ENCODE data around the gene OSM.
"Not testable (repeated sequence)": the region's sequence is repeated elsewhere in the genome, so short reads cannot be mapped to it uniquely, and the experiment has no call there.

Gene OSM

GRCh38 chr22:30238136-30238535 is 28.5 kb downstream of the OSM start:
- Histone ChIP-seq H3K4me3 (ENCODE audit: low read depth in 1 of 2, low read length in 2 of 2) (no peak overlapping the region), H3K9ac (ENCODE audit: low read length) (no peak overlapping the region), H3K9me3 (ENCODE audit: low read length) (no peaks in the 10 kb centered on the region), H3K4me1 (ENCODE audit: insufficient read depth, low read length) (peaks cover 11% of the 10 kb centered on the region), H3K27ac (ENCODE audit: low read depth, low read length) (no peak overlapping the region), H3K27me3 (ENCODE audit: control insufficient read depth in 1 of 2, insufficient read depth in 2 of 2, low read length in 2 of 2) (peaks cover 0 to 3% of the 10 kb centered on the region in 2 donors), H3K36me3 (ENCODE audit: insufficient read depth, low read length) (no peaks in the 10 kb centered on the region)

DNA sequence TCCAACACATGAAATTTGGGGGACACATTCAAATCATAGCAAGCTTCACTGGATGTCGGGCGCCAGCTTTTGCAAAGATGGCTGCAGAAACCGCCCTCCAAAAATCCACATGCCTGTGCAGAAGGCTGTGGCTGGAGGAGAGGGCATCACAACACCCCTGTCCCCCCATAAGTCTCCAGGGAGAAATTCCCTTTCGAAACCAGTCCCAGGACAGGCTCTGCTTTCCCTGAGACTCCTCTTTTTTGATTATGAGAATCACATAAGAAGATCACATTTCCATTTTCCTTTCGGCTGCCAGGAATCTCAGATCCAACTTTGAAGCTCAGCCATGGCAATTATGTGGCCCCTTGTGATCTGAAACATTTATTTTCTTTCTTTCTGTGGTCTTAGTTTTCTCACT is 29.8 kb downstream of the OSM start:
- Histone ChIP-seq H3K36me3 (ENCODE audit: insufficient read depth, low read length) (no peaks in the 10 kb centered on the region), H3K4me3 (ENCODE audit: low read depth in 1 of 2, low read length in 2 of 2) (no peak overlapping the region), H3K27me3 (ENCODE audit: control insufficient read depth in 1 of 2, insufficient read depth in 2 of 2, low read length in 2 of 2) (peaks cover 0 to 11% of the 10 kb centered on the region in 2 donors), H3K27ac (ENCODE audit: low read depth, low read length) (no peak overlapping the region), H3K9me3 (ENCODE audit: low read length) (no peaks in the 10 kb centered on the region), H3K4me1 (ENCODE audit: insufficient read depth, low read length) (peaks cover 11% of the 10 kb centered on the region), H3K9ac (ENCODE audit: low read length) (no peak overlapping the region)

DNA sequence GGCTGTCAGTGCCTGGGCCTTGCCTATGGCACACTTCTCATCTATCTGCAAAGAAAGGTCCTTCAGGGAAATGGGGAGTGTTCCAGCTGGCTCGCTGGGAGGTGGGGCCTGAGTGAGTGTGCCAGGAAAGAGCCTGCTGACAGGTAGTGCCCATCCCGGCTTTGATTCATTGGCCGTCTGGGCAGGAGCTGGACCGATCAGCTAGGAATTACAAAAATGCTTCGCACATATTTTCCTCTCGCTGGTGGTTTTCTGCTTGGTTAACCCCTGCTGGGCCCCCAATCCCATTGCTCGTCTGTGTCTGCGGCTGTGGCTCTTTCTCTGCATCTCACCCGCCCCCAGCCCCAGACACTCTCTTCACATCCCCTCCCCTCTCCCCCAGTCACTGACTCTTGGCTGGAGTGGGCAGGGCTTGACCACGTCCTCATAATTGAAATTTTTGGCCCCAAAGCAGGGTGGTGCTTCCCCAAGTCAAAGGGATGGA is 30.9 kb downstream of the OSM start:
- Histone ChIP-seq H3K27ac (ENCODE audit: low read depth, low read length) (no peak overlapping the region), H3K4me3 (ENCODE audit: low read depth in 1 of 2, low read length in 2 of 2) (no peak overlapping the region), H3K9ac (ENCODE audit: low read length) (no peak overlapping the region), H3K4me1 (ENCODE audit: insufficient read depth, low read length) (peaks cover 11% of the 10 kb centered on the region), H3K36me3 (ENCODE audit: insufficient read depth, low read length) (no peaks in the 10 kb centered on the region), H3K9me3 (ENCODE audit: low read length) (no peaks in the 10 kb centered on the region), H3K27me3 (ENCODE audit: control insufficient read depth in 1 of 2, insufficient read depth in 2 of 2, low read length in 2 of 2) (peaks cover 0 to 11% of the 10 kb centered on the region in 2 donors)

DNA sequence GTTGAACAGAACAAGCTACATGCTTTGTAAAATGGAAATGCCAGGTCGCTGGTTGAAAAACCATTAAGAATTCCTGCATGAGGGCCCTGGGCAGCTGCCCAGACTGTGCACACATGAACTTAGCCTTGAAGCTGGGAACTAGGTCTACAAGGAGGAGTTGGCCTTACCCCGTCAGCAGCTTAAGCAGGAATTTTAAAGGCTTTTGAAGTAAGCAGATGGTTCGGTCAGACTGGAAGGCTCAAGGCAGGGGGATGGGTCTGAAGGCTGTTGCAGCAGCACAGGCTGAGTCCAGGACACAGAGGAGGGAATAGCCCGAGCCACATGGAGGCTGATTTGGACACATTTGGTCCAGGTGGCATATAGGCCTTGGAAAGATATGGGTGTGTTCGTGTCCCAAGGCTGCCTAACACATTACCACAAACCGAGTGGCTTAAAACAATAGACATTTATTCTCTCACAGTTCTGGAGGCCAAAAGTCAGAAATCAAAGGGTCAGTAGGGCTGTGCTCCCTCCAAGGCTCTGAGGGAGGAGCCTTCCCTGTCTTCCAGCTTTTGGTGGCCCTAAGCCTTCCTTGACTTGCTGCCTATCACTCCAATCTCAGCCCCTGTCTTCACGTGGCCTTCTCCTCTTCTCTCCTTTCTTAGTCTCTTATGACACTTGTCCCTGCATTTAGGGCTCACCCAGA is 31.7 kb downstream of the OSM start:
- Histone ChIP-seq H3K27ac (ENCODE audit: low read depth, low read length) (no peak overlapping the region), H3K9ac (ENCODE audit: low read length) (no peak overlapping the region), H3K27me3 (ENCODE audit: control insufficient read depth in 1 of 2, insufficient read depth in 2 of 2, low read length in 2 of 2) (peaks cover 0 to 11% of the 10 kb centered on the region in 2 donors), H3K36me3 (ENCODE audit: insufficient read depth, low read length) (no peaks in the 10 kb centered on the region), H3K4me1 (ENCODE audit: insufficient read depth, low read length) (peaks cover 11% of the 10 kb centered on the region), H3K4me3 (ENCODE audit: low read depth in 1 of 2, low read length in 2 of 2) (no peak overlapping the region), H3K9me3 (ENCODE audit: low read length) (no peaks in the 10 kb centered on the region)

DNA sequence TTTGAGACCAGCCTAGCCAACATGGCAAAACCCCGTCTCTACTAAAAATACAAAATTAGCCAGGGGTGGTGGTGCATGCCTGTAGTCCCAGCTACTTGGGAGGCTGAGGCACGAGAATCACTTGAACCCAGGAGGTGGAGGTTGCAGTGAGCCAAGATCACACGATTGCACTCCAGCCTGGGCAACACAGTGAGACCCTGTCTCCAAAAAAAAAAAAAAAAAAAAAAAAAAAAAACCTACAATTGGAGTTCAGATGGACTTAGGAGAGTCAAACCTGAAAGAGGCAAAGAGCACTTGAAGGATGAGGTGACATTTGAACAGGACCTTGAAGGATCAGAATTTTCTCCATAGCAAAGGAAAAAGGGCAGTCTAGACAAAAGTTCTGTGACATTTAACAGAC is 32.3 kb downstream of the OSM start:
- Histone ChIP-seq H3K4me1 (ENCODE audit: insufficient read depth, low read length) (peaks cover 10% of the 10 kb centered on the region), H3K27me3 (ENCODE audit: control insufficient read depth in 1 of 2, insufficient read depth in 2 of 2, low read length in 2 of 2) (peaks cover 0 to 12% of the 10 kb centered on the region in 2 donors)
- H3K36me3 ChIP-seq (ENCODE audit: insufficient read depth, low read length); H3K9me3 ChIP-seq (ENCODE audit: low read length); H3K4me3 ChIP-seq (ENCODE audit: low read depth in 1 of 2, low read length in 2 of 2); H3K9ac ChIP-seq (ENCODE audit: low read length); H3K27ac ChIP-seq (ENCODE audit: low read depth, low read length): not testable (repeated sequence)

DNA sequence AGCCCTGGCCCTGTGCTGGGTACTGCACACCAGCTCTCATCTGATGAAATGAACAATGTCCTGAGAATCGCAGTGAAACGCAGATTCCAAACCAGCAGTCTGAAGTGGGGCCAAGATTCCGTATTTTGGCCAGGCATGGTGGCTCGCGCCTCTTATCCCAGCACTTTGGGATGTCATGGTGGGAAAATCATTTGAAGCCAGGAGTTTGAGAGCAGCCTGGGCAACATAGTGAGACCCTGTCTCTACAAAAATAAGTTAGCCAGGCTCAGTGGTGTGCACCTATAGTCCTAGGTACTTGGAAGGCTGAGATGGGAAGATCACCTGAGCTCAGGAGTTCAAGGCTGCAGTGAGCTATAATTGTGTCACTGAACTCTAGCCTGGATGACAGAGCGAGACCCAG is 33.1 kb downstream of the OSM start:
- H3K27ac ChIP-seq (ENCODE audit: low read depth, low read length), result no peak overlapping the region
- H3K4me1 ChIP-seq (ENCODE audit: insufficient read depth, low read length), result peaks cover 5% of the 10 kb centered on the region
- H3K9me3 ChIP-seq (ENCODE audit: low read length), result no peaks in the 10 kb centered on the region
- peaks cover 0 to 15% of the 10 kb centered on the region in 2 donors for H3K27me3 ChIP-seq (ENCODE audit: control insufficient read depth in 1 of 2, insufficient read depth in 2 of 2, low read length in 2 of 2)
- no peaks in the 10 kb centered on the region for H3K36me3 ChIP-seq (ENCODE audit: insufficient read depth, low read length)
- H3K9ac ChIP-seq (ENCODE audit: low read length), result no peak overlapping the region
- no peak overlapping the region for H3K4me3 ChIP-seq (ENCODE audit: low read depth in 1 of 2, low read length in 2 of 2)

DNA sequence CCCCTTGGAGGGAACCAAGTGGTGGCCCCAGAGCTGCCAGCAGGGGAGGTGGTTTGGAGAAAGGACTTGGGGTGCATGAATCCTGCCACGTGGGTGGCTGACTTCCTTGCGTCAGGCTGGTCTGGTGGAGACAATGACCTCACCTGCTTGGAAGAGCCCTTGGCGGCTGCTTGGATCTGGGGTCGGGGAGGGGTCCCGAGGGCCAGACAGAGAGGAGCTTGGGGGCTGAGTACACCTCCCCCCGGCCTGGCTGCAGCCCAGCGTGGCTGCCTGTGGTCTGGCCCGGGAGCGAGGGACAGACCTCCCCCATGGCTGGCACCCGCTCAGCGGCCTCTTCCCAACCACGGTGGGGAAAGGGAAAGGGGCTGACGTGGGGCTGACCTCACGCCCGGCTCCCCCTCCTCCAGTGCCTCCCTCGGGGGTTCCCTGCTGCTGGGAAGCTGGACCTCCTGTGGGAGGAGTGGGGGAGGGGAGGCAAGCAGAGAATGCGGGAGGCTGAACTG is 33.9 kb downstream of the OSM start:
- H3K4me1 ChIP-seq (ENCODE audit: insufficient read depth, low read length), result peaks cover 5% of the 10 kb centered on the region
- no peaks in the 10 kb centered on the region for H3K36me3 ChIP-seq (ENCODE audit: insufficient read depth, low read length)
- no peak overlapping the region for H3K9ac ChIP-seq (ENCODE audit: low read length)
- no peaks in the 10 kb centered on the region for H3K9me3 ChIP-seq (ENCODE audit: low read length)
- peaks cover 0 to 15% of the 10 kb centered on the region in 2 donors for H3K27me3 ChIP-seq (ENCODE audit: control insufficient read depth in 1 of 2, insufficient read depth in 2 of 2, low read length in 2 of 2)
- no peak overlapping the region for H3K4me3 ChIP-seq (ENCODE audit: low read depth in 1 of 2, low read length in 2 of 2)
- H3K27ac ChIP-seq (ENCODE audit: low read depth, low read length), result no peak overlapping the region

GRCh38 chr22:30230787-30231461 is 35.7 kb downstream of the OSM start:
- H3K9me3 ChIP-seq (ENCODE audit: low read length), result no peaks in the 10 kb centered on the region
- H3K4me3 ChIP-seq (ENCODE audit: low read depth in 1 of 2, low read length in 2 of 2), result no peak overlapping the region
- H3K4me1 ChIP-seq (ENCODE audit: insufficient read depth, low read length), result peaks cover 5% of the 10 kb centered on the region
- H3K27me3 ChIP-seq (ENCODE audit: control insufficient read depth in 1 of 2, insufficient read depth in 2 of 2, low read length in 2 of 2), result peaks cover 0 to 15% of the 10 kb centered on the region in 2 donors
- no peaks in the 10 kb centered on the region for H3K36me3 ChIP-seq (ENCODE audit: insufficient read depth, low read length)
- no peak overlapping the region for H3K27ac ChIP-seq (ENCODE audit: low read depth, low read length)
- H3K9ac ChIP-seq (ENCODE audit: low read length), result no peak overlapping the region

DNA sequence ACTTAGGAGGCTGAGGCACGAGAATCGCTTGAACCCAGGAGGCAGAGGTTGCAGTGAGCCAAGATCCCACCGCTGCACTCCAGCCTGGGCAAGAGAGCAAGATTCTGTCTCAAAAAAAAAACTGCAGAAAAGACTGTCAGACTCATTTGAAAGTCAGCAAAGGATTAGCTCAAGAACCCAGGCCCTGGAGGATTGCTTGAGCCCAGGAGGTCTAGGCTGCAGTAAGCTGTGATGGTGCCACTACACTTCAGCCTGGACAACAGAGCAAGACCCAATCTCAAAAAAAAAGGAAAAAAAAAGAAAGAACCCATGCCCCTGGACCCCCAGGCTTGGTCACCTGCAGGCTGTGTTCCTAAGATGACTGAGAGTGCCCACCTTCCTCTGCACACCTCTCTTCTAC is 36.3 kb downstream of the OSM start:
- no peak overlapping the region for H3K4me3 ChIP-seq (ENCODE audit: low read depth in 1 of 2, low read length in 2 of 2)
- H3K27ac ChIP-seq (ENCODE audit: low read depth, low read length), result no peak overlapping the region
- no peak overlapping the region for H3K9ac ChIP-seq (ENCODE audit: low read length)
- no peaks in the 10 kb centered on the region for H3K9me3 ChIP-seq (ENCODE audit: low read length)
- H3K27me3 ChIP-seq (ENCODE audit: control insufficient read depth in 1 of 2, insufficient read depth in 2 of 2, low read length in 2 of 2), result peaks cover 0 to 15% of the 10 kb centered on the region in 2 donors
- no peaks in the 10 kb centered on the region for H3K36me3 ChIP-seq (ENCODE audit: insufficient read depth, low read length)
- H3K4me1 ChIP-seq (ENCODE audit: insufficient read depth, low read length), result peaks cover 5% of the 10 kb centered on the region

GRCh38 chr22:30228509-30229359 is 37.9 kb downstream of the OSM start:
- Histone ChIP-seq H3K9me3 (ENCODE audit: low read length) (no peaks in the 10 kb centered on the region), H3K4me3 (ENCODE audit: low read depth in 1 of 2, low read length in 2 of 2) (no peak overlapping the region), H3K36me3 (ENCODE audit: insufficient read depth, low read length) (no peaks in the 10 kb centered on the region), H3K27me3 (ENCODE audit: control insufficient read depth in 1 of 2, insufficient read depth in 2 of 2, low read length in 2 of 2) (peaks cover 0 to 15% of the 10 kb centered on the region in 2 donors), H3K27ac (ENCODE audit: low read depth, low read length) (no peak overlapping the region), H3K4me1 (ENCODE audit: insufficient read depth, low read length) (no peaks in the 10 kb centered on the region), H3K9ac (ENCODE audit: low read length) (no peak overlapping the region)
